Measurements from ENCODE around the gene ARHGAP18. TPM values are rescaled to one million over a fixed set of nuclear protein-coding genes. Genes with fewer than 3 reads are reported as not detected.

The ARHGAP18 gene
- total RNA-seq, 1 donor from 2014 or later, result 8.3 TPM

DNA sequence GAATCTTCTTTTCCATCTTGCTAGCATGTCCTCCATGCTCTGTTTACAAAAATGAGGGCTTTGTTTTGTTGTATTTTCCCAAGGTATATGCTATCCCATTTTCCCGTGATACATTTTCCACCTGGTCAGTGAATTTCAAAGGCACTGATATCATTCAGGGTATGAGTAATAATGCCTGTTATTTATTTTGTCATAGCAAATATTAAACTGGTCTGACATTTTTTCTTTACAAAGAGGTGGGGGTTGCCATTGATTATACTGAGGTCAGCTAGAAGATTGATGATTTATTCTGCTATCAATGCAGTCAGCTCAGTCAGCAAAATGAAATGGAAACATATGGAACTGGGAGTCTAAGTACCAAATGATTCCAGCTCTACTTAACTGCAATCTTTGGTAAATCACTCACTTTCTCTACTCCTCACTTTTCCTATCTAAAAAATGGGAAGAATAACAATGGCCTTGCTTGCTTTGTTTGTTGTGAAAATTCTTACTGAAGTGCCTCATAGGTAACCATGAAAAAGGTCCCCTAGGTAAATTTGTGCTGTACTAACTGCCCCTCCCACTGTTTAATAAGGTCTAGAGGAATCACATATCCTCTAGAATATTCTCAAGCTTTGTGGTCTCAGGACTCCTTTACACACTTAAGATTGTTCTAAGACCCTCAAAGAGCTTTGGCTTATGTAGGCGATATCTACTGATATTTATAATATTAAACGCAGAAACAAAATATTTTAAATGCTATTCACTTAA, 64.0 kb downstream of the ARHGAP18 start:
- intact Hi-C loops (cut with micrococcal nuclease), result no loop called here

GRCh38 chr6:129645106-129645829, 64.7 kb downstream of the ARHGAP18 start:
- intact Hi-C loops (cut with micrococcal nuclease), result no loop called here

DNA sequence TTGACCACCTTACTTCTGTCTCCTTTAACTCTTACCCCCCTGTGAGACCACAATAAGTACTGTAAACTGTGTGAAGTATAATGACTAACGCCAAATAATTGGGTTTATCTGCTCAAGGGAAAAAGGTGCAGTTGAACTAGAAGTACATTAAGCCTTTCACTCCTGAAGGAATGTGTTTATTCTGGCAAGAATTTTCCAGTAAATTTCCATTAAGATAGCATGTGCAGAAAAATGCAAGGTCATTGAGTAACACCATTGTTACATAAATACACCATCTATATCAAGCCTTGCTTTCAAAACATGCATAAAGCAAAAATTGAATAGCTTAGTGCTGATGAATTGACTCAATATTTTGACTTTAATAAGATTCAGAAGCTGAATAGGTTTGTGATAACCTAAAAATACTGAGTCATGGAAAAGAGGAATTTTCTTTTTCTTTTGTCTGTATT, 65.4 kb downstream of the ARHGAP18 start:
- intact Hi-C loops (cut with micrococcal nuclease), result no loop called here

DNA sequence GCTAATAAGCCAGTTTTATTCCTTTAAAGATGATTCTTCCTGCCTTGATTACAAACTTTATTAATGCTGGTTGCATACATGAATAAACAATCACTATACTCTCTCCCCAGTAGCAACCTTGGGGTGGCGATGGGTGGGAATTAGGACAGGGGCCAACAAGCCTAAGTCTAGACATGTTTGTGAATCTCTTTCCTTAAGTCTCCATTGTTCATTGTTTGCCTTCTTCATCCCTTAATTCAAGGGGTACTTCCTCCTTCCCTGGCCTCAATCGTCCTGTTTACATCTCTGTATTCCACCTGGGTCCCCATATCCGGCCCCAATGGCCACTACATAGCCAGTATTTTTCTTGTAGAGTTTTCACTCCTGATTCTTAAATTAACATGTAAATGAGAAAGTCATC, 66.0 kb downstream of the ARHGAP18 start:
- intact Hi-C loops (cut with micrococcal nuclease), result no loop called here

DNA sequence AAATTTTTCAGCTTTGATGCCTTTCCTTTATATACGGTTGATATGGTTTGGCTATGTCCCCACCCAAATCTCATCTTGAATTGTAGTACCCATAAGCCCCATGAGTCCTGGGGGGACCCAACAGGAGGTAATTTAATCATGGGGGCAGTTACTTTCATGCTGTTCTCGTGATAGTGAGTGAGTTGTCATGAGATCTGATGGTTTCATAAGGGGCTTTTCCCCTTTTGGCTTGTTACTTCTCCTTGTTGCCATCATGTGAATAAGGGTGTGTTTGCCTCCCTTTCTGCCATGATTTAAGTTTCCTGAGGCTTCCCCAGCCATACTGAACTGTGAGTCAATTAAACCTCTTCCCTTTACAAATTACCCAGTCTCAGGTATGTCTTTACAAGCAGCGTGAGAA, 66.8 kb downstream of the ARHGAP18 start:
- intact Hi-C loops (cut with micrococcal nuclease), result no loop called here

GRCh38 chr6:129642322-129642721, 67.7 kb downstream of the ARHGAP18 start:
- intact Hi-C loops (cut with micrococcal nuclease), result no loop called here

DNA sequence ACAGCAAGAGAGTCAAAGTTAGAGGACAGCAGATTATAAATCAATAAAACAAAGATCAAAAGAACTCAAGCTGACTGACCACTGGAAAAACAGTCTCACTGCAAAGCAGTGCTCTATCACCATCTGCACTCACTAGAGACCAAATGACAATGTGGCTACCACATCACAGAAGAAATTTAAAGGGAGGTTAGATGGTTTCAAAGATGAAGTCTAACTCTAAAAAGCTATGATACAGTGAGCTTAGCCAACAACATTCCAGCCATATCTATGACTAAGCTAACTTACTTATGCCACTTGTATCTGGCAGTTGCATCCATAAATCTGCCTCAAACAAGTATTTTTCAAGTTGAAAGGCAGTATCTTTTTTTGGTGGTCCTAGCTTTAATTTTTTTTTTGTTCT, 68.6 kb downstream of the ARHGAP18 start:
- intact Hi-C loops (cut with micrococcal nuclease), result no loop called here

DNA sequence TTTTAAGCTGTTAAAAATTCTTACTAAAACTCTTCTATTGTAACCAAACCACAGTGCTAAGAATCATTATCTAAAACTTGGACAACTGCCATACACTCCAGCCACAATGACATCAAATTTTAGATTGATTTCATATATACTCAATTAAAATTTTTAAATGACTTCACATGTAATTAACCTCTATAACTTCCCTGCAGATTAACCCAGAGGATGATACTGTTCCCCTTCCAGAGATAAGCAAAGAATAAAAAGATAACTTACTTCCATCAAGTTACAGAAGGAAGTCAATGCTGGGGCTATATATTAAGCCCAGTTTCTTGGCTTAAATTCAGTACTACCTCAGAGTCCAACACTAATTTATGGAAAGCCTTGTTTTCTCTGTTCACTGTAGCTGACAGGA, 71.3 kb downstream of the ARHGAP18 start:
- intact Hi-C loops (cut with micrococcal nuclease), result no loop called here

GRCh38 chr6:129638055-129638684, 71.8 kb downstream of the ARHGAP18 start:
- intact Hi-C loops (cut with micrococcal nuclease), result no loop called here

- intact Hi-C loops (cut with micrococcal nuclease), result no loop called here
Measured at GRCh38 chr6:129637340-129638054, 72.5 kb downstream of the ARHGAP18 start.

DNA sequence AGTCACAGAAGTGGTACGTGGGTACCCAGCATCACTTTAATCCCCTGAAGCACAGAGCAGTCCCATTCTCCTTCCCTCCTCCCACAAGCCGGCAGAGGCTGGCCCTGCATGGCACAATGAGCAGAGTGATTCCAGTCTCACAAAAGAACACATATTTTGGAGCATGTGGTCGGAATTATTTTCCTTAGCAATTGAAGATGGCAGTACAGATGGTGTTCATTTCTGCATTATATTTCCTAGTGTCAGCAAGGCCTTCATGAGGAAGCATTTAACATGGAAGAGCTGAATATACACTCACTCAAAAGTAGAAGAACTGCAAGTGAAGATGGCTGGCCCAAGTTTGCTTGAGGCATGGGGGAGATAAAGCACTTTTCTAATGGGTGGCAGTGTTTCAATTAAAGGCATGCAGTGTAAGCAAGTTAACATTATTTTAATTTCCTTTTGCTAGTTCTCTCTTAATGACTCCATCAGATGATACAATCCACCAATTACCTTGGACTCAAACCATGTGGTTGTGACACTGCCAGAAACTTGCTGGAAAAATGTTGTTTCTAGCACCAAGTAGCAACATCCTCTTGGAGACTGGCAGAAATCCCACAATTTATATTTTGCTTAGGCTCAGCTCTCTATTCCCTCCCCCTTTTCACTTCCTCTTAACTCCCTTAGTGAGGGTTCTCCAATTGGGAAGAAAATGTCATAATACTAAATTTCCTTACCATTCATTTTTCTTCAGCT, 74.4 kb downstream of the ARHGAP18 start:
- intact Hi-C loops (cut with micrococcal nuclease), result no loop called here

DNA sequence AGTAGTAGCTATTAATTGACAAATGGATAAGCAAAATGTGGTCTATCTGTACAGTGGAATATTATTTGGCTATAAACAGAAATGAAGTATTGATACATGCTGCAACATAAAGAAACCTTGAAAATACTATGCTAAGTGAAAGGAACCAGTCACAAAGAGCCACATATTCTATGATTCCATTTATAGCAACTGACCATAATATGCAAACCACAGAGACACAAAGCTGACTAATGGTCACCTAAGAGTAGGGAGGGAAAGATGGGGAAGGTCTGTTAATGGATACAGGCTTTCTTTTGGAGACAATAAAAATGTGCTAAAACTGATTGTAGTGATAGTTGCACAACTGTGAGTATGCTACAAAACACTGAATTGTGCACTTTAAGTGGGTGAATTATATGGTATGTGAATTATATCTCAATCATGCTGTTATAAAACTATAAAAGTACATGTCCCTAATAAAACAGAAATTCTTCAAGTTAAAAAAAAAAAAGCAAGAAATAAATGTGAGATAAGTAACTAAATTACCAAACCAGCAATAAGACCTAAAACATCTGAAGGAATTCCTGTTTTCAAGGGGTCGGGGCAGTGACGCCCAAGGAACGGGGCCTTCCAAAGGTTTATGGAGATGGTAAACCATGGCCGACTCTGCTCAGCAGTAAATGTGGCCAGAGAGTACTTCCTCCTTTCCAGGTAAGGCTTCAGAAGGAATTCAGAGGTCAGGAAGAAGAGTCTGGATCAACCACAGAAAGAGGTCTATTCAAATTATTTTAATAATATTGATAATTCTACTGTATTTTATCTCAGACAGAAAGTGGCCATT, 75.4 kb downstream of the ARHGAP18 start:
- intact Hi-C loops (cut with micrococcal nuclease), result no loop called here

DNA sequence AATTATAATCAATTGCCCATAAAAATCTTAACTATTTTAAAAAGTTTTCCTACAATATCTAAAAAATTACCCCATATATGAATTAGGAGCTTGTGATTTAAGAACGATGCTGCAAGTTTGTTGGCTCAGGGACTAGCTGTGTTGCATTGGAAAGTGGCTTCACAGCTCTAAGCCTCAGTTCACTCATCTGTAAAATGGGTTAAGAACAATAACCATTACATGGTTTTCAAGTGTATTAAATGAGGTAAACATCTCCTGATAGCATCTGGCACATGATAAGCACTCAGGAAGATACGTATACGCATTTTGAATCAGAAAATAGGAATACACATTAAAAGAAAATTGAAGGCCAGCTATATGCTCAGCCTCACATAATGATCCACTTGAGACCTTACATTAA, 76.4 kb downstream of the ARHGAP18 start:
- intact Hi-C loops (cut with micrococcal nuclease), result no loop called here

DNA sequence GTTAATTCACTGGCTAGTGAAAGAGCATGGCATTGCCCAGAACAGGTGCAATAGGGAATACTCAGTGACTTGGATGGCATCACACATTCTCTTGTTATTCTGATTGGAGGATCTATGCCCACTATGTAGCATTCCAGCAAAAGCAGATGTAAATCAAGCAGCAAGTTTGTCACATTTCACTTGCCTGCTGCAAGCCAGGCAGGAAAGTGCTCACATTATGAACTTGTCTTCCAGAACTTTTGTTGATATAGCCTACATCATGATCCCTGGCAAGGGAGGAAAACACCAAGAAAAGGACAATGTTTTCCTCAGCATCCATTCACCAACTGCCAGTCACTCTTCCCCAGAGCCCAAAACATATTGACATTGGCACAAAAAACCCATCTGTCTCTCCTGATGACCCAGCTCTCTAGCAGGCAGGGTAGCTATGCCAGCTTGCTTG, 77.8 kb downstream of the ARHGAP18 start:
- intact Hi-C loops (cut with micrococcal nuclease), result no loop called here

DNA sequence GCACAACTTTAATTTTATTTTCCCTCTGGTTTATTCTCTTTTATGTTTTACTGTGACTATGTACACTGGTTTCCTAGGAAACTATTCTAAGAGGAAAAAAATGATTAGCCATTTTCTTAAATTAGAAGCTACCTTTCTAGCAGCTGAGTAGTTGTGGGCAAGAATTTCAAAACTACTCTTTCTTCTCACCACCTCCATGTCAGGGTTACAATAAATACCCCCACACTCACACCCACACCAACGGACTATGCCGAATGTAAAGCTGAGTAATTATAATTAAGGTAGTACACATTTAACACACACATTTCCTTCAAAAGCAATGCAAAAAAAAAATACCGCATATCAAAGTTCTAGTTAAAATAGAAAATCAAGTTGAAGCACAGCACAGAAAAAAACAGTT, 78.9 kb downstream of the ARHGAP18 start:
- intact Hi-C loops (cut with micrococcal nuclease), result loop anchor here (2.0 kb wide), 1 partner anchor 32 kb away; no protein-coding TSS in a partner anchor

DNA sequence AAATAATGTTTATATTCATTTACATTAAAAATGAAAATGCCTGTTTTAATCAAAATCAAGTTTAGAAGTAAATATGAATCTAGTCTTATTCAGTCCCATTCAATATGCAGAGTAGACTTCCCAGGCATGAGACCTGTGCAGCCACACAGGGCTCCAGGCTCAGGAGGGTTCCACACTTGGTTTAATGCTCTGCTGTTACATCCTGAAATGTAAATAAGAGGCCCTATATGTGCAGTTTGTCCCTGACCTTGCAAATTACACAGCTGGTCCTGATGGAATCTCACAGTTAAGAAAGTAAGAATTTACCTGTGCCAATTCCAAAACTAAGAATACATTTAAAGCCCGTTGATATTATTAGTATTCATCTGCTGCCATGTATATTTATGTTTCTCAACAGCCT, 79.4 kb downstream of the ARHGAP18 start:
- intact Hi-C loops (cut with micrococcal nuclease), result loop anchor here (2.0 kb wide), 1 partner anchor 32 kb away; no protein-coding TSS in a partner anchor

DNA sequence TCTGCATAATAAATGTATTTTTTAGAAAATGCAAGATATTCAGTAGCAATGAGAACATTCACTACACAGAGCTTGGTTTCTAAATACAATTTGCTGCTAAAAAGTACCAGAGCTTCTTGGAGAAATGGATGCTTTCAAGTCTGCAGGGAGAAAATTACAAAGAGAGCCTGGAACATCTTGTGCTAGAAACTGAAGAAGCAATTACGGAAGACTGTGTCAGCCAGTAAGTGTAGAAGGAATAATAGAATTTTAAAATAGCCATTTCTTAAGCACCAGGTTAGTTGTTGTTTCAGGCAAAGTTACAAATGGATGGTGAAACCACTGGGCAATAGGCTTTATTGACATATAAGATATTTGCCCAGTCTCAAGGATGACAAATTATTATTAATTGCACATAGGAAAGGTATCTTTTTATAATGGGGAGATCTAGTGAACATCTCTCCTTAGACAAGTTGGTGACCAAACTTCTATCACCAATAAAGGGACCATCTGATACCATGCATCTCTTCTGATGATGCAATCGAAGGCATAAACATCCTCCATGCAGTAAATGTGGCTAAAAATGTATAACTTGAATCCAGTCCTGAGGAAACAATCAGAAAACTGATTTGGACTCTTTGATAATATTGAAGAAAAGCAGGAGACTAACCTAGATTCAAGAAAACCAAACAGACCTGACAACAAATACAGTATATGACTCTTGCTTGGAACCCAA, 81.7 kb downstream of the ARHGAP18 start:
- intact Hi-C loops (cut with micrococcal nuclease), result no loop called here

DNA sequence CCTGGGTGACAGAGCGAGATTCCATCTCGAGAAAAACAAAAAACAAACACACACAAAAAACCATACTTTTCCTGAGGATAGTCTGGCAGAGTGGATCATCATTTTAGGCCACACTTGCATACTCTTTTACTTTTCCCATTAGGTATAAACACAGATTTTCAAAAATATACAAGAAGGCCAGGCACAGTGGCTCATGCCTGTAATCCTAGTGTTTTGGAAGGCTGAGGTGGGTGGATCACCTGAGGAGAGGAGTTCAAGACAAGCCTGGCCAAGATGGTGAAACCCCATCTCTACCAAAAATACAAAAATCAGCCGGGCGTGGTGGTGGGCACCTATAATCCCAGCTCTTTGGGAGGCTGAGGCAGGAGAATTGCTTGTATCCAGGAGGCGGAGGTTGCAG, 85.5 kb downstream of the ARHGAP18 start:
- intact Hi-C loops (cut with micrococcal nuclease), result no loop called here

DNA sequence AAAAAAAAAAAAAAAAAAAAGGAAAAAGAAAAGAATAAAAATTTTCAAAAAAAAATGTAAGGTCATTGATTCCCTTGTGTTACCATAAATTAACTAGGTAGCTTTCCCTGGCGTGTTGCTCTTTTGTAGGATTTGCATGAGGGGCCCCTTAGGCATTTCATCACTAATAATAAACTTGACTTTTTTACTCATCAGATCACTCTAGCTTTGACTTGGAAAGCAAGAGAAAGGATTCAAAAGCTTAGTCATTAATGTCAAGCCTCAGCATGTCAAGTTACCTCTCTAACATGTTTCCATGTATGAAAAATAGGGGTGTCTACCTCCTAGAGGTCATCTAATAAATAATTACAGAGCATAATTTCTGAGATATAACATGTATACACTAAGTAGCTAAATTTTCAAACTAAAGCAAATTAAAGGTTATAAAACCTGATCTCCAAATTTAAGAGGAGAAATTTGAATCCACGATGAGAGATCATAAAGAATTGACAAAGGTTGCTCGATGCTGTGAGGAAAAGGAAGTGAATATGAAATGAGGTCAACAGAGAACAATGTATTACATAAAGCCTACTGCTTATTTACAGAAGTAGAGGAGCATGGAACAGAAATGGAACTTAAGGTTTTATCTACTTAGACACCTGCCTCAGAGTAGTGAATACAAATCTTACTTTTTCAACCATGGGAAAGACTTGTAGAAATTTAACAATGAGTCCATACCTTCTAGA, 86.8 kb downstream of the ARHGAP18 start:
- intact Hi-C loops (cut with micrococcal nuclease), result no loop called here
